8988T (cell line): ENCODE data around the gene PROSER2.

ENCODE experiments used
- DNase-seq: peaks from one replicate; pipeline ENCODE4 v3.0.0; 2011

Gene PROSER2

DNA sequence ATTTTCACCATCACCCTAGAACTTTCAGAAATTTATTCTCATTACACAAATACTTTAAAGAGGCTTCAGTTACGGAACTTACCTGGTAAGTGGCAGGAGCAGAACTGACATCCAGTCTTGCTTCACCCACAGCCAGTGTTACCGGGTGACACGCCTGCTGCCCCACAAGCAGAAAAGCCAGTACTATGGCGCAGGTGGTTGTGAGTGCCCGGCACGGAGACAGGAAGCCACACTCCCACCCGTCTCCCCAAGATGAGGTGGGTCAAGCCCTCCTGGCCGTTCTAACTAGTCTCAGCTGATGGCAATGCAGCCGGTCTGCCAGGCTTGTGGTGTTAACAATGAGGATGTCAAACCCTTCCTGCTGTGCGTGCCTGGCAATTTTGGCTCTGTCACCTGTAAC lies 86.9 kb downstream of the PROSER2 start:
- no peak for DNase-seq

DNA sequence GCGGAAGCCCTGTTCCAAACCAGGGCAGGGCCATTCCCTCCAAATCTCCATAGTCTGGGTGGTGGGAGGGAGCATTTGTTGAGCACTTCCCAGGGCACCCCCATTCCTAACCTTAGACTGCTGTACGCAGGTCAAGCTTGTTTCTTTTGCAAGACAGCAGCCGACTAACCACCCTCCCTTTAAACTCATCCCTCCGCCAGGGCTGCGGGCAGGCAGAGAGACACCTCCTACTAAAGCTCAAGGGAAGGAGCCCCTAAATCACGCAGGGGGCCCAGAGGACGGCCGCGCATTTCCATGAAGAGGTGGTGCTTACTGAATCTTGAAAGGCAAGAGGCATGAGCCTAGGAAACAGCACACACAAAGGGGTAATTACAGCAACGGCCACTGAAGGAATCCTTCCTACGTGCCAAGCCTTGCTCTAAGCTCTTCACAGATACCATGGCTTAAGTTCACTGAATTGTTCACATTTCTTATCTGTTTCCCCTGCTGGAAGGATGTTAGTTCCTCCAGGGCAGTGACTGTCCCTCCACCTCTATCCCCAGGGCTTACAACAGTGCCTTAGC lies 90.0 kb downstream of the PROSER2 start:
- DNase-seq = no peak

DNA sequence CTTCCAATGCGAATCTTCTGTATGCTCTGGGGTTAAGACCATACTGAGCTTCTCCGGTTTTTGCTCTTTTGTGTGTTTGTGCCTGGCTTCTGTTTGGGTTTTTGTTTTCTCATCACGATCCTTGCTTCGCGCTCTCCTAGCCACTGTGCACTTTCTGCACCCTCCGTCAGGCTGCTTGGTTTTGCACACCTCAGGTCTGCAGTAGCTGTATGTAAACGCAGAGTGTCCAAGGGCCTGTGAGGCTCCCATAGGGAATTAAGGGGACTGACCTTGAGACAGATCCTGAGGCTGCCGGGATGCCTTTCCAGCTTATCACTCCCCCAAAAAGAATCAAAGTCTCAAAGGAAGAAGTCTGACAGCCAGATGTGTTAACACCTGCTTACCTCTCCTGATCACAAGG lies 95.2 kb downstream of the PROSER2 start:
- no peak for DNase-seq

DNA sequence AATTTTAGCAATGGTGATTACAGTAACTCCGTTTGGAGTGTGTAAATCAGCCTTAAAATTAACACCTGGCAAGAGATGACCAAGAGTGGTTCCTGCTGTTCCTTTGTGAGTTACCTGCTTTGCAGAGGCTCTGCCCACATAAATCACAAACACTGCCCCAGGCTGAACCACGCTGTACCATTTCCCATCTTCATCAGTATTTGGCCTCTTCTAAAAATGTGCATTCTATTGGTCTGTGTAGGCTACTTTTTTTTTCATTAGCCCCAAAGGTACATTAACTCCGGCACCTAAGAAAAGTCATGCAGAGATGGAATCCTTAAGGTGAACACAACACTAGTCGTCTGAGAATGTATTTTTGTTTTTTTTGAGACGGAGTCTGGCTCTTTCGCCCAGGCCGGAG lies 96.1 kb downstream of the PROSER2 start:
- DNase-seq = no peak
